COLO829 (cell line): ENCODE data around the gene SLCO2B1.

Experiments used
- DNase-seq: peaks from one replicate; pipeline ENCODE4 v3.0.0; 2012; ENCODE audit warnings: low spot score

SLCO2B1 gene

GRCh38 chr11:75161506-75162095, 10.7 kb downstream of the SLCO2B1 start:
- no peak for DNase-seq

GRCh38 chr11:75162954-75163353, 12.0 kb downstream of the SLCO2B1 start:
- DNase-seq, result no peak

GRCh38 chr11:75163921-75164849, 13.3 kb downstream of the SLCO2B1 start:
- DNase-seq, result no peak

- DNase-seq, result no peak
Observed at GRCh38 chr11:75165721-75166120, 14.8 kb downstream of the SLCO2B1 start.

GRCh38 chr11:75166791-75167190, 15.9 kb downstream of the SLCO2B1 start:
- no peak for DNase-seq

- no peak for DNase-seq
Observed at GRCh38 chr11:75167617-75168016, 16.7 kb downstream of the SLCO2B1 start.

GRCh38 chr11:75169101-75169885, 18.4 kb downstream of the SLCO2B1 start:
- DNase-seq, result no peak

GRCh38 chr11:75170516-75171201, 19.8 kb downstream of the SLCO2B1 start:
- DNase-seq, result no peak

GRCh38 chr11:75173336-75173735, 22.4 kb downstream of the SLCO2B1 start:
- no peak for DNase-seq

GRCh38 chr11:75174781-75175370, 24.0 kb downstream of the SLCO2B1 start:
- DNase-seq, result no peak

- DNase-seq, result no peak
Observed at GRCh38 chr11:75182664-75183063, 31.8 kb downstream of the SLCO2B1 start.

GRCh38 chr11:75184051-75184450, 33.1 kb downstream of the SLCO2B1 start:
- no peak for DNase-seq

- DNase-seq, result peak; percentile 20
Observed at GRCh38 chr11:75184757-75185425, 34.0 kb downstream of the SLCO2B1 start.

- DNase-seq, result no peak
Observed at GRCh38 chr11:75185866-75186265, 35.0 kb downstream of the SLCO2B1 start.

GRCh38 chr11:75186999-75187398, 36.1 kb downstream of the SLCO2B1 start:
- no peak for DNase-seq

- no peak for DNase-seq
Observed at GRCh38 chr11:75188671-75189070, 37.8 kb downstream of the SLCO2B1 start.

GRCh38 chr11:75189108-75189507, 38.2 kb downstream of the SLCO2B1 start:
- no peak for DNase-seq

GRCh38 chr11:75189911-75190310, 39.0 kb downstream of the SLCO2B1 start:
- no peak for DNase-seq

GRCh38 chr11:75190652-75191329, 39.9 kb downstream of the SLCO2B1 start:
- no peak for DNase-seq

GRCh38 chr11:75191330-75191717, 40.4 kb downstream of the SLCO2B1 start:
- no peak for DNase-seq

GRCh38 chr11:75193271-75193670, 42.4 kb downstream of the SLCO2B1 start:
- DNase-seq, result no peak
